RWPE2 (cell line): ENCODE data around the gene HPSE2.
"Not testable (repeated sequence)": the region's sequence is repeated elsewhere in the genome, so short reads cannot be mapped to it uniquely, and the experiment has no call there.

Source experiments
- ATAC-seq: fragments of 200-7000 bp; cut with Tn5 transposase; 3 replicates; pipeline ENCODE4 v1.9.1; 2021; ENCODE audit warnings: low read depth
- DNase-seq: peaks from one replicate; pipeline ENCODE4 v3.0.0-alpha.2; 2020; ENCODE audit warnings: low spot score
- H3K27ac ChIP-seq: fragments of 450-650 bp; 2 replicates; pipeline ENCODE4 v1.5.1; 2017; ENCODE audit warnings: mild to moderate bottlenecking; ENCODE audit not compliant: poor library complexity, severe bottlenecking
- H3K27me3 ChIP-seq: fragments of 250-450 bp; sonication (Bioruptor Pico); 2 replicates; pipeline ENCODE4 v1.5.1; 2021; ENCODE audit warnings: mild to moderate bottlenecking, moderate library complexity; ENCODE audit not compliant: insufficient read depth, poor library complexity, severe bottlenecking
- H3K36me3 ChIP-seq: fragments of 250-450 bp; sonication (Bioruptor Pico); 2 replicates; pipeline ENCODE4 v1.5.1; 2020; ENCODE audit warnings: low read depth, mild to moderate bottlenecking, moderate library complexity
- H3K4me1 ChIP-seq: fragments of 250-450 bp; sonication (Bioruptor Pico); 2 replicates; pipeline ENCODE4 v1.5.1; 2021; ENCODE audit warnings: mild to moderate bottlenecking, moderate library complexity; ENCODE audit not compliant: insufficient read depth, poor library complexity, severe bottlenecking
- H3K4me3 ChIP-seq: fragments of 250-450 bp; sonication (Bioruptor Pico); 2 replicates; pipeline ENCODE4 v1.5.1; 2021; ENCODE audit warnings: mild to moderate bottlenecking, moderate library complexity; ENCODE audit not compliant: severe bottlenecking
- H3K9me3 ChIP-seq: fragments of 250-450 bp; sonication (Bioruptor Pico); 2 replicates; pipeline ENCODE4 v1.5.1; 2021; ENCODE audit warnings: mild to moderate bottlenecking, moderate library complexity; ENCODE audit not compliant: severe bottlenecking
- CTCF ChIP-seq: fragments of 450-650 bp; IDR thresholded peaks from one replicate; pipeline ENCODE4 v1.5.1; 2017; ENCODE audit warnings: mild to moderate bottlenecking, moderate library complexity; ENCODE audit not compliant: poor library complexity, severe bottlenecking

HPSE2 gene

GRCh38 chr10:98509745-98510144 lies 725.9 kb downstream of the HPSE2 start:
- ATAC-seq (no peak), DNase-seq (no peak)
- H3K9me3 ChIP-seq, result no peaks in the 10 kb centered on the region
- H3K27ac ChIP-seq, result no peak overlapping the region
- H3K36me3 ChIP-seq, result no peaks in the 10 kb centered on the region
- no peak for TF ChIP-seq CTCF
- H3K4me1 ChIP-seq, result no peaks in the 10 kb centered on the region
- H3K4me3 ChIP-seq, result no peak overlapping the region
- H3K27me3 ChIP-seq, result no peaks in the 10 kb centered on the region

GRCh38 chr10:98502535-98502934 lies 733.1 kb downstream of the HPSE2 start:
- not testable (repeated sequence) for H3K9me3 ChIP-seq, H3K27me3 ChIP-seq, H3K4me3 ChIP-seq, DNase-seq, H3K4me1 ChIP-seq, ATAC-seq, H3K27ac ChIP-seq, H3K36me3 ChIP-seq

GRCh38 chr10:98492763-98493162 lies 742.9 kb downstream of the HPSE2 start:
- TF ChIP-seq CTCF, result no peak
- no peak overlapping the region for H3K4me3 ChIP-seq
- peaks cover 21% of the 10 kb centered on the region for H3K4me1 ChIP-seq
- no peak for DNase-seq
- H3K9me3 ChIP-seq, result no peaks in the 10 kb centered on the region
- H3K27ac ChIP-seq, result no peak overlapping the region
- peaks cover 1% of the 10 kb centered on the region for H3K27me3 ChIP-seq
- no peaks in the 10 kb centered on the region for H3K36me3 ChIP-seq
- ATAC-seq, result no peak

- Histone ChIP-seq H3K36me3 (no peaks in the 10 kb centered on the region), H3K9me3 (no peaks in the 10 kb centered on the region), H3K27me3 (no peaks in the 10 kb centered on the region), H3K27ac (peak overlapping the region; percentile 3), H3K4me3 (no peak overlapping the region), H3K4me1 (peaks cover 21% of the 10 kb centered on the region)
- DNase-seq (no peak), ATAC-seq (peak; percentile 91)
- no peak for TF ChIP-seq CTCF
Observed at GRCh38 chr10:98489561-98490481, 745.8 kb downstream of the HPSE2 start.

- TF ChIP-seq CTCF, result no peak
- ATAC-seq (peak; percentile 35; the same call in 2 of the 3 replicates), DNase-seq (no peak)
- Histone ChIP-seq H3K27me3 (no peaks in the 10 kb centered on the region), H3K4me1 (peaks cover 21% of the 10 kb centered on the region), H3K36me3 (no peaks in the 10 kb centered on the region), H3K27ac (peak overlapping the region; percentile 3), H3K9me3 (no peaks in the 10 kb centered on the region), H3K4me3 (no peak overlapping the region)
Observed at GRCh38 chr10:98488669-98489430, 746.8 kb downstream of the HPSE2 start.
